Endothelial cell of umbilical vein (primary cell): Measurements from ENCODE around the gene DPF3.

Source experiments
- EZH2 ChIP-seq: IDR thresholded peaks from 2 replicates; pipeline ENCODE4 v1.6.1; 2012; ENCODE audit warnings: borderline replicate concordance, low read depth, mild to moderate bottlenecking, moderate library complexity, low read length, inconsistent platforms; ENCODE audit not compliant: severe bottlenecking
- FOS ChIP-seq: IDR thresholded peaks from 2 replicates; pipeline ENCODE4 v1.6.1; 2011; ENCODE audit warnings: mild to moderate bottlenecking, low read length, moderate library complexity, borderline replicate concordance; ENCODE audit not compliant: insufficient read depth
- JUN ChIP-seq: IDR thresholded peaks from 2 replicates; pipeline ENCODE4 v1.6.1; 2011; ENCODE audit warnings: borderline replicate concordance, low read depth; ENCODE audit not compliant: insufficient read length, insufficient read depth
- MYC ChIP-seq: IDR thresholded peaks from one replicate; pipeline ENCODE4 v1.6.1; 2011; ENCODE audit warnings: mild to moderate bottlenecking, low read depth, low read length
- POLR2A ChIP-seq: IDR thresholded peaks from 2 replicates; pipeline ENCODE4 v1.6.1; 2012; ENCODE audit warnings: low read depth, mild to moderate bottlenecking, control low read depth, low read length
- POLR2AphosphoS5 ChIP-seq: IDR thresholded peaks from 2 replicates; pipeline ENCODE4 v1.6.1; 2012; ENCODE audit warnings: low read depth, mild to moderate bottlenecking, control low read depth, low read length, moderate library complexity; ENCODE audit not compliant: insufficient read depth
- TF ChIP-seq, protein P1 (sequence below), 2 donors: IDR thresholded peaks; 1 replicate in 1 of 2; 2 replicates in 1 of 2; pipeline ENCODE4 v1.5.1; 2011; ENCODE audit warnings: low read length in 2 of 2, mild to moderate bottlenecking in 2 of 2, moderate library complexity in 2 of 2, control low read depth in 1 of 2, inconsistent platforms in 1 of 2, low read depth in 1 of 2; ENCODE audit not compliant: insufficient read depth in 1 of 2; ENCODE audit errors: extremely low read depth in 1 of 2
- TF ChIP-seq, protein P2 (sequence below): IDR thresholded peaks from 2 replicates; pipeline ENCODE4 v1.6.1; 2011; ENCODE audit not compliant: insufficient read depth, insufficient read length

DNA sequence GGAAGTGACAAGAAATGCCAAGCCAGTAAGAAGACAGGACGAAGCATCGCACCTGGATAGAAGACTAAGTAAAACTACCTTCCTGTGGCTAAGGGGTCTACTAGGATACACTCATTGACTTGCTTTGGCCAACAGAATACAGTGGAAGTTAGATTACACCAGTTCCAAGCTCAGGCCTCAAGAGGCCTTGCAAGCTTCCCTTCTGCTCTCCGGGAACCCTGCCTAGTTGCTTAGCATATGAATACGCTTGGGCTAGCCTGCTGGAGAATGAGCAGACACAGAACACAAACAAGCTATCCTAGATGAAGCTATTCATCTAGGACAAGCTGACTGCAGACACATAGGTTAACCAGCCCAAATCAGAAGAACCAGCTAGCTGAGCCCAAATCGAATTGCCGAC is 97.0 kb downstream of the DPF3 start:
- TF ChIP-seq POLR2AphosphoS5 (no peak), EZH2 (no peak), JUN (no peak), POLR2A (no peak), FOS (no peak), MYC (no peak)
- TF ChIP-seq, protein P1, sequence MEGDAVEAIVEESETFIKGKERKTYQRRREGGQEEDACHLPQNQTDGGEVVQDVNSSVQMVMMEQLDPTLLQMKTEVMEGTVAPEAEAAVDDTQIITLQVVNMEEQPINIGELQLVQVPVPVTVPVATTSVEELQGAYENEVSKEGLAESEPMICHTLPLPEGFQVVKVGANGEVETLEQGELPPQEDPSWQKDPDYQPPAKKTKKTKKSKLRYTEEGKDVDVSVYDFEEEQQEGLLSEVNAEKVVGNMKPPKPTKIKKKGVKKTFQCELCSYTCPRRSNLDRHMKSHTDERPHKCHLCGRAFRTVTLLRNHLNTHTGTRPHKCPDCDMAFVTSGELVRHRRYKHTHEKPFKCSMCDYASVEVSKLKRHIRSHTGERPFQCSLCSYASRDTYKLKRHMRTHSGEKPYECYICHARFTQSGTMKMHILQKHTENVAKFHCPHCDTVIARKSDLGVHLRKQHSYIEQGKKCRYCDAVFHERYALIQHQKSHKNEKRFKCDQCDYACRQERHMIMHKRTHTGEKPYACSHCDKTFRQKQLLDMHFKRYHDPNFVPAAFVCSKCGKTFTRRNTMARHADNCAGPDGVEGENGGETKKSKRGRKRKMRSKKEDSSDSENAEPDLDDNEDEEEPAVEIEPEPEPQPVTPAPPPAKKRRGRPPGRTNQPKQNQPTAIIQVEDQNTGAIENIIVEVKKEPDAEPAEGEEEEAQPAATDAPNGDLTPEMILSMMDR (IDR thresholded peaks at IDR 0.05; ENCODE audit: extremely low read depth in 1 of 2, insufficient read depth in 1 of 2, low read depth in 1 of 2, low read length in 2 of 2) = no peak
- TF ChIP-seq, protein P2, sequence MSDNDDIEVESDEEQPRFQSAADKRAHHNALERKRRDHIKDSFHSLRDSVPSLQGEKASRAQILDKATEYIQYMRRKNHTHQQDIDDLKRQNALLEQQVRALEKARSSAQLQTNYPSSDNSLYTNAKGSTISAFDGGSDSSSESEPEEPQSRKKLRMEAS = no peak
